GM18951 (cell line): ENCODE data around the gene ZC3H8.

Experiments used
- POLR2A ChIP-seq: IDR thresholded peaks from 4 replicates; pipeline ENCODE4 v1.6.1; 2011; ENCODE audit warnings: mild to moderate bottlenecking; ENCODE audit not compliant: insufficient read length, insufficient read depth; ENCODE audit errors: extremely low read depth
- in situ Hi-C: fragments of 300-500 bp; cut with MboI; formaldehyde crosslinking; loops from one replicate; pipeline ENCODE4 v1.12.0; 2022; ENCODE audit warnings: low sequenced_read_pairs, mixed read lengths, inconsistent platforms; ENCODE audit not compliant: unreplicated experiment

Gene ZC3H8

GRCh38 chr2:112175333-112175732, 79.5 kb downstream of the ZC3H8 start:
- in situ Hi-C loops, result no loop called here
- no peak for TF ChIP-seq POLR2A

- in situ Hi-C loops, result no loop called here
- no peak for TF ChIP-seq POLR2A
Measured at GRCh38 chr2:112174383-112174782, 80.5 kb downstream of the ZC3H8 start.

- no peak for TF ChIP-seq POLR2A
- in situ Hi-C loops, result no loop called here
Measured at GRCh38 chr2:112173646-112174319, 81.1 kb downstream of the ZC3H8 start.

GRCh38 chr2:112170495-112170894, 84.3 kb downstream of the ZC3H8 start:
- TF ChIP-seq POLR2A, result no peak
- in situ Hi-C loops, result no loop called here

- no peak for TF ChIP-seq POLR2A
- in situ Hi-C loops, result no loop called here
Measured at GRCh38 chr2:112168422-112169124, 86.3 kb downstream of the ZC3H8 start.

- TF ChIP-seq POLR2A, result no peak
- in situ Hi-C loops, result no loop called here
Measured at GRCh38 chr2:112166806-112167499, 87.9 kb downstream of the ZC3H8 start.

GRCh38 chr2:112165296-112165695, 89.5 kb downstream of the ZC3H8 start:
- in situ Hi-C loops, result no loop called here

GRCh38 chr2:112164876-112165275, 90.0 kb downstream of the ZC3H8 start:
- in situ Hi-C loops, result no loop called here
- TF ChIP-seq POLR2A, result no peak

More at GRCh38 chr2:112165296-112165695, 89.5 kb downstream of the ZC3H8 start:
- TF ChIP-seq POLR2A, result no peak

- no peak for TF ChIP-seq POLR2A
- in situ Hi-C loops, result no loop called here
Measured at GRCh38 chr2:112163541-112163981, 91.3 kb downstream of the ZC3H8 start.

GRCh38 chr2:112162956-112163355, 91.9 kb downstream of the ZC3H8 start:
- in situ Hi-C loops, result no loop called here

GRCh38 chr2:112162341-112162740, 92.5 kb downstream of the ZC3H8 start:
- in situ Hi-C loops, result no loop called here
- no peak for TF ChIP-seq POLR2A

More at GRCh38 chr2:112162956-112163355, 91.9 kb downstream of the ZC3H8 start:
- no peak for TF ChIP-seq POLR2A
